ENCODE measurements around the gene CTBP1. TPM values are rescaled to one million over a fixed set of nuclear protein-coding genes. Genes with fewer than 3 reads are reported as not detected.
A peak's percentile ranks its signal among the peaks of the same experiment; 100 is the strongest.

The CTBP1 gene
- total and polyA plus RNA-seq, 2 donors (not counting 1 experiment from before 2014, with no cell fraction given), result 212 to 343 TPM

- WGBS (ENCODE audit: insufficient coverage), result 10% methylated on average over 45 of the region's 54 CpGs
- Mint-ChIP-seq H3K9me3 (ENCODE audit: insufficient read depth) (no peaks in the 10 kb centered on the region), H3K27ac (no peak within 1 kb of the TSS), H3K4me3 (peak within 1 kb of the TSS; percentile 87), H3K4me1 (peaks cover 21% of the 10 kb centered on the region), H3K27me3 (peaks cover 8% of the 10 kb centered on the region)
- ChIA-PET POLR2A (interaction anchor here (0.6 to 0.7 kb wide), 3 partner anchors 10 to 174 kb away, joined by 3 to 5 read pairs (median 4); no protein-coding TSS in a partner anchor), CTCF (interaction anchor here (0.8 to 1.7 kb wide), 4 partner anchors 9 to 96 kb away, joined by 3 to 4 read pairs (median 4); no protein-coding TSS in a partner anchor)
- TF ChIP-seq EZH2 (IDR thresholded peaks at IDR 0.05; ENCODE audit: borderline replicate concordance, insufficient read depth, low read depth, low read length, poor library complexity, severe bottlenecking) (peak; percentile 85), CTCF (IDR thresholded peaks at IDR 0.05) (no peak)
- H3K9me3 ChIP-seq (ENCODE audit: control extremely low read depth in 1 of 3, control insufficient read depth in 2 of 3, insufficient read depth in 1 of 3, low read length in 2 of 3), result peaks cover 0 to 23% (median 0%) of the 10 kb centered on the region in 3 donors
- no peaks in the 10 kb centered on the region for H3K36me3 ChIP-seq (replicated peaks in 1 of 2; ENCODE audit: control extremely low read depth in 1 of 2, control insufficient read depth in 1 of 2, extremely low read depth in 1 of 2, insufficient read depth in 2 of 2, low read length in 1 of 2)
- H3K4me3 ChIP-seq (ENCODE audit: control extremely low read depth in 1 of 5, extremely low read depth in 1 of 5, insufficient read depth in 1 of 5, low read depth in 2 of 5, low read length in 4 of 5), result peak within 1 kb of the TSS in 4 of 5 experiments; percentile 37 to 61 (median 51)
- ATAC-seq (ENCODE audit: low read depth) (no peak), DNase-seq (peak; percentile 48)
- no peaks in the 10 kb centered on the region for H3K79me2 ChIP-seq (ENCODE audit: control insufficient read depth, insufficient read depth, low read length)
- H3K27me3 ChIP-seq (replicated peaks in 1 of 4; ENCODE audit: control extremely low read depth in 1 of 4, control insufficient read depth in 3 of 4, insufficient read depth in 4 of 4, low read length in 3 of 4), result peaks cover 0 to 30% (median 14%) of the 10 kb centered on the region in 4 experiments
- H3K9ac ChIP-seq (ENCODE audit: low read length), result peak within 1 kb of the TSS; percentile 68
- H2AFZ ChIP-seq (ENCODE audit: insufficient read depth, low read depth, low read length, poor library complexity, severe bottlenecking), result peak within 1 kb of the TSS; percentile 74
- H3K4me2 ChIP-seq (replicated peaks; ENCODE audit: low read depth, low read length, poor library complexity, severe bottlenecking), result peak within 1 kb of the TSS; percentile 97
- H4K20me1 ChIP-seq (ENCODE audit: control insufficient read depth, insufficient read depth, low read length, poor library complexity, severe bottlenecking), result peaks cover 7% of the 10 kb centered on the region
- no peak within 1 kb of the TSS for H3K27ac ChIP-seq (ENCODE audit: low read length in 2 of 2)
- intact Hi-C loops (cut with micrococcal nuclease), result no loop called here
- H3K4me1 ChIP-seq (ENCODE audit: control insufficient read depth in 2 of 2, insufficient read depth in 2 of 2, low read length in 2 of 2), result peaks cover 23 to 33% of the 10 kb centered on the region in 2 donors
These were observed 76.6 kb downstream of the CTBP1 start, which contains the start of gene SPON2 for GRCh38 chr4:1172228-1172851. Gene SPON2, minus strand, starts transcription at chr4:1172583.
